HG03442 (cell line): ENCODE results near the gene PLAGL1.
"Not testable (repeated sequence)": the region's sequence is repeated elsewhere in the genome, so short reads cannot be mapped to it uniquely, and the experiment has no call there.

Experiments used
- ATAC-seq: cut with Tn5 transposase; IDR thresholded peaks from one replicate; pipeline ENCODE4 v1.9.1; 2021; ENCODE audit warnings: mild to moderate bottlenecking, moderate library complexity; ENCODE audit not compliant: unreplicated experiment

PLAGL1 gene, protein sequence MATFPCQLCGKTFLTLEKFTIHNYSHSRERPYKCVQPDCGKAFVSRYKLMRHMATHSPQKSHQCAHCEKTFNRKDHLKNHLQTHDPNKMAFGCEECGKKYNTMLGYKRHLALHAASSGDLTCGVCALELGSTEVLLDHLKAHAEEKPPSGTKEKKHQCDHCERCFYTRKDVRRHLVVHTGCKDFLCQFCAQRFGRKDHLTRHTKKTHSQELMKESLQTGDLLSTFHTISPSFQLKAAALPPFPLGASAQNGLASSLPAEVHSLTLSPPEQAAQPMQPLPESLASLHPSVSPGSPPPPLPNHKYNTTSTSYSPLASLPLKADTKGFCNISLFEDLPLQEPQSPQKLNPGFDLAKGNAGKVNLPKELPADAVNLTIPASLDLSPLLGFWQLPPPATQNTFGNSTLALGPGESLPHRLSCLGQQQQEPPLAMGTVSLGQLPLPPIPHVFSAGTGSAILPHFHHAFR

DNA sequence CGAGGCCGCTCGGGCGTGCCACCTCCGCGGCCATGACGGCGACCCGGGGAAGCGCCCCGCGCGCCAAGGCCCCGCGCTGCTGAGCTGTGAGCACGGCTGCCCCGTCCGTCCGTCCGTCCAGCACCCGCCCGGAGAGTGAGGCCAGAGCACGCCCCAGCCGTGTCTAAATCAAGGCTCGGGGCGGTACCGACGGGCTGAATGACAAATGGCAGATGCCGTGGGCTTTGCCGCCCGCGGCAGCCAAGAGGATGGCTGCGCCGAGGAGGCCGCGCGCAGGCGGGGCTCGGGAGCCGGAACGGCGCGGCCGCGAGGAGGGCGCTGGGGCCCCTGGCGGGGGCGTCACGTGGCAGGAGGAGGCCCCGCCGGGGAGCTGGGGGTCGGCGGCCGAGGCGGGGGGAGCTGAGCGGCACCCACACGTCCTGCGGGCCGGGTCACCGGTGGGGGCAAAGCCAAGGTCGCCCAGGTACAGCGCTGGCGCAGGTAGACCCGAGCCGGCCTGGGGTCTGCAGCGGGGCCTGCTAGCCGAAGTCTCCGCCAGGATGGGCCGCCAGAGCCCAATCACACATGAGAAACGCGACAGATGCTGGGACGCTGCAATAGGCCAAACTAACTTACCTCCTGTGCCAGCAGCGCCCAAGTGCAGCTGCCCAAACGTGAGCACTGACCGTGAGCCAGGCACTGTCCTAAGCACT, at the start of gene PLAGL1:
Gene PLAGL1, minus strand, starts transcription at position 140 of the 692 bp plus-strand sequence. CDS start 60,123 bp downstream, outside the sequence.
- peak; percentile 70 for ATAC-seq

DNA sequence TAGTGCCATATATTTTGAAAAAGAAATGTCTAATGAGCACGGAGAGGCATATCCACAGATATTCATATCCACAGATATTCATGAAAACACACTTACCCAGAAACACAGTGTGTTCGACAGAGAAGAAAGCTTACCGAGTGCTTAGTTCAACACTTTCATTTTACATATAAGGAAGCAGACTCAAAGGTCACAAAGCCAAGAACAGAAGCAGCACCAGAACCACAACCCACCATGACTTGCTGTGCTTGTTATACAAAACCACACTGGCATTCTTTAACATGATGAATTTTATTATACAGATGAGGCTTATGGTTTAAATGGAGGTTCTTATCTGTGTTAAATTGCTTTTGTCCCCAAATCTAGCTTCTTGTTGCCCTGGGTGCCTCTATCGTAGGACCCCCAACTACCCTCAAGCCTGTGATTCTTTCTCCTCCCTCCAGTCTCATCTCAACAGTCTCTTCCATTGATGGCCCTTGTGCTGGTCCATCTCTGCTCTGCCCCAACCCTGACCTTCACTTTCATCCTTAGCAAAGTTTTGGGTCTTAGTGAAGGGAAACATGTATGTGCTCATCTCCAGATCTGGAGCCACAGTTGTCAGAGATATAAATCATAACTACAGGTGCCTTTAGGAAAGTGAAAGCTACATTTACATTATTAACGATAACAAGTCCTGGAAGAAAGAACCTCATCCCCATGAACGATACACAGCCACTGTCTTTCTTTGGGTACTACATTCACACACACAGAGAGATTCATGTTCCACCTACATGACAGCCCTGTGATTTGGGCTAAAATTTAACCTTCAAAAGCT, 47.3 kb upstream of the PLAGL1 start:
- ATAC-seq = peak; percentile 82

DNA sequence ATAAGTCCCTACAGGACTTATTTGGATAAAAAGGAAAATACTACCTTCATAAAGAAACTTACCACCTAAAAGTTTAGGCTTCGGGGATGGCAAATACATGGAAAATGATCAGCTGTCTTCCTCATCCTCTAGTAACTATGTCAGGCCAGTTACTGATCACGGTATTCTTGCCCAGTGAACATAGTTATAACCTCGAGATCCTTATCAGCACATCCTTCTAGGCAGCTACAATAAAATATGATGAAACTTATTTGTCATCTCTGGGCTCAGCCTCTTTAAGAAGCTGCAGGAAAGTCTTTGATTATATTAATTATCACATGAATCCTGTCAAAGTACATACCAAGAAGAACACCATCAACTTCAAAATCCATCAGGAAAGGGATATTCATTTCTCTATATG, 45.5 kb upstream of the PLAGL1 start:
- ATAC-seq = no peak

DNA sequence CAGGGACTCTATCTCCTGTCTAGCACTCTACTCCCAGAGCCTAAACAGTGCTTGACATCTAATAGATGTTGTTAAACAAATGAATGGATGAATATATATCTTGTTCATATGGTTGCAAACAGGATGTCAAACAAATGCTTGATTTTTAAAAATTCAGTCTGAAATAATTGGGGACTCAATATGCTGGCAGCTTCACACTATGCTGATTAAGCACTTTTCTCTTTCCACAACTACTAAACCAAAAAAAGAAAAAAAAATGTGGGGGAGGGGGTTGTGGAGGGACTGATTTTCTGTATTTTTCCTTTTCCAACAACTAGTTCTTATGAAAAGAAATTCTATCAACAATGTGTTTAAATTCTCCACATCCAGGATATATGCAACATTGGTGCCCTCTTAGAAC, 44.4 kb upstream of the PLAGL1 start:
- no peak for ATAC-seq

DNA sequence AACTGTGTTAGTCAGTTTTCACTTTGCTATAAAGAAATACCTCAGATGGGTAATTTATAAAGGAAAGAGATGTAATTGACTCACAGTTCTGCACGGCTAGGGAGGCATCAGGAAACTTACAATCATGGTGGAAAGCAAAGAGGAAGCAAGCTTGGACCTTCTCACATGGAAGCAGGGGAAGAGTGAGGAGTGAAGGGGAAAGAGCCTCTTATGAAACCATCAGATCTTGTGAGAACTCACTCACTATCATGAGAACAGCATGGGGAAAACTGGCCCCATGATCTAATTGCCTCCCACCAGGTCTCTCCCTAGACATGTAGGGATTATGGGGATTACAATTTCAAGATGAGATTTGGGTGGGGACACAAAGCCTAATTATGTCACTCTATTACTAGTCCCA, 41.3 kb upstream of the PLAGL1 start:
- ATAC-seq = no peak

DNA sequence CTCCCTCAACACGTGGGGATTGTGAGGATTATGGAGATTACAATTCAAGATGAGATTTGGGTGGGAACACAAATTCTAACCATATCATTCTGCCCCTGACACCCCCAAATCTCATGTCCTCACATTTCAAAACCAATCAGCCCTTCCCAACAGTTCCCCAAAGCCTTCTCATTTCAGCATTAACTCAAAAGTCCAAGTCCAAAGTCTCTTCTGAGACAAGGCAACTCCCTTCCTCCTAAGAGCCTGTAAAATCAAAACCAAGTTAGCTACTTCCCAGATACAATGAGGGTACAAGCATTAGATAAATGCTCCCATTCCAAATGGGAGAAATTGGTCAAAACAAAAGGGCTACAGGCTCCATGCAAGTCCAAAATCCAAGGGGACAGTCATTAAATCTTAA, 39.6 kb upstream of the PLAGL1 start:
- no peak for ATAC-seq

DNA sequence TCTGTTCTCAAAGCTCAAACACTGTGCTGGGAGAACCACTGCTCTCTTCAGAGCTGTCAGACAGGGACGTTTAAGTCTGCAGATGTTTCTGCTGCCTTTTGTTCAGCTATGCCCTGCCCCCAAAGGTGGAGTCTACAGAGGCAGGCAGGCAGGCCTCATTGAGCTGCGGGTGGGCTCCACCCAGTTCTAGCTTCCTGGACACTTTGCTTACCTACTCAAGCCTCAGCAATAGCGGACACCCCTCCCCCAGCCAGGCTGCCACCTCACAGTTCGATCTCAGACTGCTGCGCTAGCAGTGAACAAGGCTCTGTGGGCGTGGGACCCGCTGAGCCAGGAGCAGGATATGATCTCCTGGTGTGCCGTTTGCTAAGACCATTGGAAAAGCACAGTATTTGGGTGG, 38.6 kb upstream of the PLAGL1 start:
- not testable (repeated sequence) for ATAC-seq

DNA sequence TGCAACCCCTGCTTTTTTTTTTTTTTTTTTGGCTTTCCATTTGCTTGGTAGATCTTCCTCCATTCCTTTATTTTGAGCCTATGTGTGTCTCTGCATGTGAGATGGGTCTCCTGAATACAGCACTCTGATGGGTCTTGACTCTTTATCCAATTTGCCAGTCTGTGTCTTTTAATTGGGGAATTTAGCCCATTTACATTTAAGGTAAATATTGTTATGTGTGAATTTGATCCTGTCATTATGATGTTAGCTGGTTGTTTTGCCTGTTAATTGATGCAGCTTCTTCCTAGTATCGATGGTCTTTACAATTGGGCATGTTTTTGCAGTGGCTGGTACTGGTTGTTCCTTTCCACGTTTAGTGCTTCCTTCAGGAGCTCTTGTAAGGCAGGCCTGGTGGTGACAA, 36.9 kb upstream of the PLAGL1 start:
- not testable (repeated sequence) for ATAC-seq

DNA sequence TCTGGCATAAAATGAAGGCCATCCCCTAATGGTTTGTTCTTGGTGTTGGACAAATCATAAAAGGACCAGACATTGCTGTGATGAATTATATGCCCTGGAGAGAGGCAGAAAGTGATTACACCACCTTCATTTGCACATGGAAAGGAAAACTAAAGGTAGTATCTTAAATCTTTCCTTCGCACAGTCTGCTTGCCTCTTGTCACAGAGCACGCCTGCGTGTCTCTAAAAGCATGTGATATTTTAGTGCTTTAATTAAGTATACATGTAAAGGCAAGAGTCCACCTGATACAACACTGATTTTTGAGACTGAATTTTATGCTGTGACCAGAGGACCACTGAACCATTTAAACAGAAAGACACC, 28.8 kb upstream of the PLAGL1 start:
- no peak for ATAC-seq

DNA sequence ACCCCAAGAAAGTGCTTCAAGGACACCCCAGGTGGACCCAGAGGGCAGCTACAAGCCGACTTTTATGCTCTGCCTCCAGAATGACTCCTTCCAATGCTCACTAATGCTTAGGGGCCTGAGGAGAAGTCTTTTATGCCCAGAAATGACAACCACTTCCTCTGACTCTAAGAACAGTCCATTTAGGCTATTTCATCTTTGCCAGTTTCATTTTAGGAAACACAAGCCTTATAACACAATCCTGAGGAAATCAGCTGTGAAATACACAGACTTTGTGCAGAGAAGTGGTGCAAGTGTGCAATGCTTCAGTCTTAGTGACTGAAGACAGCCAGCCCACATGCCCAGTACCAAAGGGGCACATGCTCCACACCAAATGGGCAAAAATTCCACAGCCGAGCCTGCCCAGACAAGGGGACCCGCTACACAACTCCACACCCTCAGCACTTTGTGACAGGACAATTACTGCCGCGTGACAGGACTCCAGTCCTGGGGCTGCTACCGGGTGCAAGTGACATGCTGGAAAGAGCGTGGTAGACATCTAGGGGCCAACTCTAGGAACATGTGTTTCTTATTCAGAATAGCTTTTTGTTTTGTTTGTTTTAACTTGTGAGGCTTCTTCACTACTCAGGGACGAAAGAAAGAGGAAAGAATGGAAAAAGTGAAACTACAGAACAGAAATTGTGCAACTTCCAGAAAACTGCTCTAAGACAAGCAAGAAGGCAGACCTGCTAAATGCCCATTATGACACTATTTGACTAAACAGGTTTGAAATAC, 28.2 kb upstream of the PLAGL1 start:
- peak; percentile 81 for ATAC-seq

DNA sequence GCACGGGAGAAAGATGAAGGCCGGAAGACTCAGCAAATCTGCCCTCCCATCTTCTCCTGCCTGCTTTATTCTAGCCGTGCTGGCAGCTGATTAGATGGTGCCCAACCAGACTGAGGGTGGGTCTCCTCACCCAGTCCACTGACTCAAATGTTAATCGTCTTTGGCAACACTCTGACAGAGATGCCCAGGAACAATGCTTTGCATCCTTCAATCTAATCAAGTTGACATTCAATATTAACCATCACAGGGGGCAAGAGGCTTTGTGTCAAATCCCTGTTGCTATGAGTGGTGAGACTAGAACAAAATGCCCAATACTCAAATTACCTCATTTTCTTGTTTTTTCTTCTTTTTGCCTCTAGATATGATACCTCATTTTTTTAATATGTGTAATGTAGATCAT, 27.4 kb upstream of the PLAGL1 start:
- ATAC-seq = no peak

DNA sequence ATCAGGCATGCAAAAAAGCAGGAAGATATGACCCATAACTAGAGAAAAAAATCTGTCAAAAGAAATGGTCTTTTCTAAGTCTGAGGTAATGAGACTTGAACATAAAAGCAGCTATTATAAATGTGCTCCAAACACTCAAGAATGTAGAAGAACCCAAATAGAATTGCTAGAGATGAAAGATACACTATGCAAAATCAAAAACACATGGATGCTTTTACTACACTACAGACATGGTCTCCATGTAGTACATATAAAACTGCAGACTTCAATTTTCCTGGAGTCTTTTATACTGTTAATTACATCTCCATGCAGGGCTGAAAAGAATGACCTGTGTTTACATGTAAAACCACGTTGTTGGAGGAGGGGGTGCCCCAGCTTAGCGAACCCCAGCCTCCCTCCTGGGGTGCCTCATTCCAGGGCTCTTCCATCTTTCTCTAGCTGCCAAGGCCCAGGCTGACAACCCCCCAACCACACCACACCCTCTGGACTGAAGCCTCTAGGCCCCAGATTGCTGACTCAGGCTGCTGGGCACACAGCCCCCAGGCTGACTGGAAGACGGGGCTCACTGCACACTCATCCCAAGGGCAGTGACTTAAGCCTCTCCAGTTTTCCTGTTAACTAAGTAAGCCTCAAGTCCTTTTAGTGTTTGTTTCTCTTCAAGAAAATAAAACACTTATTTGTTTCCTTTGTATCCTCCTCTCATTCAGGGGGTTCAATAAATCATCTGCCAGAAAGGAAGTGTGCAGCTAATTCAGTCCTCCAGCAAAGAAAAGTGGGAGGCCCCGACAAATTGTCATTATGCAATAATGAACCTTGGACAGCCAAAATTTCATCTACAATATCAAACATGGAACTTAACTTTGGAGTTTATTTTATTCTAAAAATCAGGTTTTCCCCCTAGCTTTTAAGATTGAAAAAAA, 26.0 kb upstream of the PLAGL1 start:
- ATAC-seq = no peak

DNA sequence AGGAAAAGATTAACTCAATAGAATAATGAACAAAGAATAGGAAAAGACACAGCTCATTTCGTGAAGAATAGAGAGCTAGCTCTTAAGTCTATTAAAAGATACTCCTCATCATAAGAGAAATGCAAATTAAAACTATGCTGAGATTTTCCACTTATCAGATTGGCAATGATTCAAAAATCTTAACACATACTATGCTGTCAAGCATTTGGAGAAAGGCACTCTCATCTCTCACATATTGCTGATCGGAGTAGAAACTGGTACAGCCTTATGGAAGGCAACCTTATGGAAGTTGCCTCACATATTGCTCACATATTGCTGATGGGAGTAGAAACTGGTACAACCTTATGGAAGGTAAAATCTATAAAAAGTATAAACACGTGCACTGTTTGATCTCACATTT, 21.4 kb upstream of the PLAGL1 start:
- ATAC-seq = no peak

DNA sequence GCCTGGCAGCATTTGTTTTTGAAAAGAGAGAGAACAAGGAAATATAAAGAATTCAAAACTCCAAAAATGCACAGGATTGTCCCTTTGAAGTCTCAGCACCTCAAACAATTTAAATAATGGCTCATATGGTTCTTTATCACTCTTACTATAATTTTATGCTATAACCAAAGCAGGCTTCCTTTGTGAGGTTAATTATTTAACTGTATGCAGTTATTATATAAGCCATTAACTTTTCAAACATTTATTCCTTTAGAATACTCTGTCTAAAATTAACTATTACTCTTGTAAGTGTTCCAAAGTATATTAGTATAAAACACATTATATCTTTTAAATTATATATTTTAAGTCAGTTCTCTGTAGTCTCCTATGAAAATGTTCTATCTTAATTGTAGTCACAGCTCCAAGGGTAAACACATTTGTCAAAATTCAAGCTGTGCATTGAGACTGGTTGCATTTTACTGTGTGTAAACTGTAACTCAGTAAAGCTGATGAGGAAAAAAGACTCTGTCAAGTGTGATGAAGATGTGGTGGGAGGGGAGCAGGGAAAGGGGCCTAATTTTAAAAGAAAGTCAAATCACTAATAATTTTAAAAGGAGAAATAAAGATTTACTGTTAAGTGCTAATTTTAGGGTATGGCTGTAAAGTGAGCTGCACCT, 20.0 kb upstream of the PLAGL1 start:
- ATAC-seq = no peak

DNA sequence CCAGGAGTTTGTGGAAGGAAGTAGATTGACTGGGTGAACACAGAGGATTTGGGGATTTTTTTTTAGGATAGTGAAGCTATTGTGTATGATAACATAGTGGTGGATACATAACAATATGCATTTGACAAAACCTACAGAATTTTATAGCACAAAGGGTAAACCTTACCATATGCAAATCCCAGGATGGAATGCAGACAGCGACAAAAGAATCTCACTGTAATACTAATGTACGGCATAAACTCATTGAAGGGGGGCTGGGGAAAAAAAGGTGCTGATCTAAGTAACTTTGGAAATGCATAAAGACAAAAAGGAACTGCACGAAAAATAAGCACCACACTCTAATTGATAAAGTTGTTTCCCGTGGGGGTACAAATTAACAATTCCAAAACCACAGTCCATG, 15.2 kb upstream of the PLAGL1 start:
- no peak for ATAC-seq

DNA sequence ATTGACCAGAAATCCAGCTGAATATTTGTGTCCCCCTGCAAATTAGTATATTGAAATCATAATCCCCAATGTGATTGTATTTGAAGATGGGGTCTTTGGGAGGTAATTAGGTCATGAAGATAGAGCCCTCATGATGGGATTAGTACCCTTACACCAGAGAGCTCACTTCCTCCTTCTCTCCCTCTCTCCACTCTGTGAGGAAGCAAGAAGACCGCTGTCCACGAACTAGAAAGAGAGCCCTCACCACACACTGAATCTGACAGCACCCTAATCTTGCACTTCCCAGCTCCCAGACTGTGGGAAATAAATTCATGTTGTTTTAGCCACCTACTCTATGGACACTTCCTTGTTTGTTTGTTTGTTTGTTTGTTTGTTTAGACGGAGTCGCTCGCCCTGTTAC, 11.9 kb upstream of the PLAGL1 start:
- no peak for ATAC-seq

DNA sequence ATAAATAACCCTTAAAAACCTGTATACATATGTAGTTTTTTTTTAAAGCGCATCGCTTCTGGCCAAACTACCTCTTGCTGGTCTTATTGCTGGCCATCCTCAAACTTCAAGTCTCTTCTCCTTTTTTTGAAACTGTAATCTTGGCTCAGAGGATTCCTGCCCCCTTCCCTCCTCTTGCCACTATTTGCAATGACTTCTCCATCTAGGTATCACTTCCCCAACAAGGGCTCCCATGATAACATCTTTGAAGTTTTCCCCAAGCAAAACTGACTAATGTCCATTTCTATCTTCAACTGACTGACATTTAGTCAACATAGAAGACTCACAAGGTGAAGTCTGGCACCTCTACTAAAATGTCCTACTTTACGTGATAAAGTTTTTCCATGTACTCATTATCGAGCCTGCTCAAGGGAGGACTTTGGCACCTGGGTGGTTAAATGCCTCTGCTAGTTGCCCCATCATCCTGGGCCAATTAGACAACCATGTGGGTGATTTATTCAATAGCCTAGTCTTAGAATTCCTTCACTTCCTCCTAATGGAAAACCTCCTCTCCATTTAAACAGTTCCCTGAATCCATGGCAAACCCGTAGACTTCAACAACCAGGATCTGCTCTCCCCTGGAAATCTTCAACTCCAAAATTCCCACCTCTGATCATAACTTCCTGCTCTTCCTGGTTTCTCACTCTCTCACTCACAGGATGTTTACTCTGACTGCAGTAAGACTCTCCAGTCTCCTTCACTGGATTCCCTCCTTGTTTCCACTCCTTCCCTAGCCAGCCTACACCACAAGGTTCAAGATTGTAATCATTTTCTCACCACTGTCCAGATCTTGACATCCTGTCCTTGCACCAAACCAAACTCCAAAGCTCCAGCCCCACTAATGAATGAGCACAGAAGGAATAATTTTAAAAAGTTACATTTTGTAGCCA, 9.4 kb upstream of the PLAGL1 start:
- no peak for ATAC-seq

DNA sequence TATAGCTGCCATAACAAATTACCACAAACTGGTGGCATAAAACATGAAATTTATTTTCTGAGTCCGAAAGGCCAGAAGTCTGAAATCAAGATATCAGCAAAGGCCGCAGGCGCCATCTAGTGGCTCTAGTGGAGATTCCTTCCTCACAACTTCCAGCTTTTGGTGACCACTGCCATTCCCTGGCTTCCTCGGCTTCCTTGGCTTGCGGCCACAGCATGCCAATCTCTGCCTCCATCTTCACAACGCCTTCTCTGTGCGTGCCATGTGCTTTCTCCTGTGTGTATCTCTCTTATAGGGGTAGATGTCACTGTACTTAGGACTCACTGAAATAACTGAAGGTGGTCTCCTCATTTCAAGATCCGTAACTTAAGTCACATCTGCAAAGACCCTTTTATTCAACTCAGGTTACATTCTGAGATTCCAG, 5.4 kb upstream of the PLAGL1 start:
- no peak for ATAC-seq
